Panc1 (cell line): ENCODE data around the gene POLR3GL. TPM values are rescaled to one million over a fixed set of nuclear protein-coding genes. Genes with fewer than 3 reads are reported as not detected.

Source experiments
- ATAC-seq: fragments of 200-7000 bp; cut with Tn5 transposase; 2 replicates; pipeline ENCODE4 v1.9.1; 2020; ENCODE audit warnings: mild to moderate bottlenecking, moderate library complexity
- BruUV-seq: library from RNA; stranded (reverse); fragments of 400-500 nt; replicated peaks from 2 replicates; lab custom pipeline; 2021; lab: Mats Ljungman, UMichigan
- CTCF ChIA-PET: fragments of 300-600 bp; sonication (Branson Sonifier 250); formaldehyde crosslinking; loops from one replicate; lab custom pipeline; 2022; ENCODE audit warnings: antibody characterized with exemption; lab: Charles Lee
- POLR2A ChIA-PET: fragments of 300-600 bp; sonication (Branson Sonifier 250); formaldehyde crosslinking; loops from one replicate; lab custom pipeline; 2022; ENCODE audit warnings: antibody characterized with exemption; lab: Charles Lee
- DNase-seq: peaks from one replicate; pipeline ENCODE4 v3.0.0-alpha.2; 2010; ENCODE audit warnings: low read depth, low spot score
- H3K27ac ChIP-seq: 2 replicates; pipeline ENCODE4 v1.5.1; 2011; ENCODE audit warnings: mild to moderate bottlenecking, low read length, inconsistent platforms
- H3K27me3 ChIP-seq: fragments of 200-500 bp; sonication (Bioruptor generic); 2 replicates; pipeline ENCODE4 v1.6.0; 2014; ENCODE audit warnings: low read length, inconsistent platforms; ENCODE audit not compliant: control insufficient read depth, insufficient read depth
- H3K36me3 ChIP-seq: fragments of 200-500 bp; sonication (Bioruptor generic); 2 replicates; pipeline ENCODE4 v1.5.1; 2014; ENCODE audit warnings: inconsistent platforms, mild to moderate bottlenecking, low read length, moderate library complexity; ENCODE audit not compliant: control insufficient read depth, insufficient read depth
- H3K4me1 ChIP-seq: 2 replicates; pipeline ENCODE4 v1.5.1; 2011; ENCODE audit warnings: inconsistent platforms, mild to moderate bottlenecking, low read length, moderate library complexity; ENCODE audit not compliant: control insufficient read depth, insufficient read depth
- H3K4me3 ChIP-seq, 2 experiments: 2 replicates each; pipeline ENCODE4 v1.5.1; 2011 to 2012; ENCODE audit warnings: low read depth in 2 of 2, low read length in 2 of 2, mild to moderate bottlenecking in 2 of 2, inconsistent platforms in 1 of 2, moderate library complexity in 1 of 2
- H3K9me3 ChIP-seq: fragments of 200-500 bp; sonication (Bioruptor generic); 2 replicates; pipeline ENCODE4 v1.5.1; 2014; ENCODE audit warnings: low read depth, mild to moderate bottlenecking, inconsistent platforms, low read length, moderate library complexity; ENCODE audit not compliant: control insufficient read depth, insufficient read depth
- POLR2AphosphoS5 ChIP-seq: IDR thresholded peaks from 2 replicates; pipeline ENCODE4 v1.6.1; 2012; ENCODE audit warnings: mild to moderate bottlenecking, low read depth, low read length, moderate library complexity
- SIN3A ChIP-seq: IDR thresholded peaks from 2 replicates; pipeline ENCODE4 v1.6.1; 2012; ENCODE audit warnings: low read depth, mild to moderate bottlenecking, low read length, moderate library complexity, borderline replicate concordance; ENCODE audit not compliant: insufficient read depth
- TCF7L2 ChIP-seq: IDR thresholded peaks from 2 replicates; pipeline ENCODE4 v1.6.1; 2011; ENCODE audit warnings: mild to moderate bottlenecking, low read depth, low read length, inconsistent platforms
- in situ Hi-C: cut with HindIII; loops from 2 replicates; pipeline ENCODE4 v1.10.0; 2016; ENCODE audit warnings: low sequenced_read_pairs, low pct_unique_long_range_greater_than_20kb
- intact Hi-C: fragments of 100-400 bp; cut with micrococcal nuclease; formaldehyde crosslinking; loops from one replicate; pipeline ENCODE4 v1.10.0; 2022; ENCODE audit not compliant: unreplicated experiment
- total RNA-seq: library from RNA; stranded (reverse); gene quantifications from one replicate; pipeline ENCODE4 v1.2.1, GENCODE V29; 2021; ENCODE audit not compliant: unreplicated experiment
- TF ChIP-seq, protein P1 (sequence below): fragments of 450-650 bp; IDR thresholded peaks from 2 replicates; pipeline ENCODE4 v1.5.1; 2017; ENCODE audit warnings: mild to moderate bottlenecking
- TF ChIP-seq, protein P2 (sequence below), 2 experiments: IDR thresholded peaks; 2 replicates each; pipeline ENCODE4 v1.6.1; 2011 to 2012; ENCODE audit warnings: low read depth in 2 of 2, control low read depth in 1 of 2, low read length in 1 of 2, mild to moderate bottlenecking in 1 of 2, moderate library complexity in 1 of 2; ENCODE audit not compliant: insufficient read depth in 1 of 2

Gene POLR3GL
- total RNA-seq, 1 experiment from 2014 or later = 14.9 TPM

DNA sequence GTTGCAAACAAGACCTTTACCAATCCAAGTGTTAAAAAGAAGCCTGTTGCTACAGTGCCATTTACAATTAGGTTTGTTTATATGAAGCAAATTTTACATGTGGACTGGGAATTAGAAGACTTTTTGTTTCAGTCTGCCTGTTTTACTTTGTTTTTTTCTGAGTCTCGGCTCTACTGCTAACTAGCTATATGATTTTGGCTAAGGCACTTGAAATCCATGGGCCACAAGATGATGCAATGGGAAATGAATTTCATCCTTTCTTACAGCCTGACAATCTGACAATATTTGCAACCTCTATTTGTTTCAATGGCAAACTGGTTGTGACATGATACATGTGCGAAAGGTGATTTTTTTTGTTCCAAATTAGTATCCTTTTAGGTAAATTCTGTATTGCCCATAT lies 42.2 kb upstream of the POLR3GL start:
- BruUV-seq = no TSS peak

DNA sequence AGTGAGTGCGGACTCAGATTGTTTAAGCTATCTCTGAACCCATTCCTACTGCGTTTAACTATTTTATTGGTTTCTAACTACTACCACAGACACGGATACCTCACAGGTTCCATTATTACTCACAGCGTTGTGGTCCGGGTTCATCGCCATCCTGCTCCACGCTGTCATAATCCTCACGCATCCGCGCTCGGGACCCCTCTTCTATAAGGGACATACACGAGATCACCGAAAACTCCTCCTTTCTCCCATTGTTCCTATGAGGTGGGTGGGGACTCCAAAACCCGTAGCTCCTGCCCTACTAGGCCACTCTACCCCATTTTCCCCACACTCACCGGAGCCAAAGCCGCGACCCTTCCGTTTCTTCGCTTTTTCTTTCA lies 37.8 kb upstream of the POLR3GL start:
- BruUV-seq = TSS peak; percentile 92
- DNase-seq (no peak), ATAC-seq (peak; percentile 42)
- intact Hi-C loops (no loop called here), in situ Hi-C loops (no loop called here)
- Histone ChIP-seq H3K27ac (peak overlapping the region; percentile 100), H3K4me3 (peak overlapping the region; percentile 74 to 99), H3K36me3 (peaks cover 16% of the 10 kb centered on the region), H3K9me3 (no peaks in the 10 kb centered on the region), H3K27me3 (no peaks in the 10 kb centered on the region), H3K4me1 (peaks cover 18% of the 10 kb centered on the region)
- CTCF ChIA-PET = no interaction called here
- TF ChIP-seq, protein P1, sequence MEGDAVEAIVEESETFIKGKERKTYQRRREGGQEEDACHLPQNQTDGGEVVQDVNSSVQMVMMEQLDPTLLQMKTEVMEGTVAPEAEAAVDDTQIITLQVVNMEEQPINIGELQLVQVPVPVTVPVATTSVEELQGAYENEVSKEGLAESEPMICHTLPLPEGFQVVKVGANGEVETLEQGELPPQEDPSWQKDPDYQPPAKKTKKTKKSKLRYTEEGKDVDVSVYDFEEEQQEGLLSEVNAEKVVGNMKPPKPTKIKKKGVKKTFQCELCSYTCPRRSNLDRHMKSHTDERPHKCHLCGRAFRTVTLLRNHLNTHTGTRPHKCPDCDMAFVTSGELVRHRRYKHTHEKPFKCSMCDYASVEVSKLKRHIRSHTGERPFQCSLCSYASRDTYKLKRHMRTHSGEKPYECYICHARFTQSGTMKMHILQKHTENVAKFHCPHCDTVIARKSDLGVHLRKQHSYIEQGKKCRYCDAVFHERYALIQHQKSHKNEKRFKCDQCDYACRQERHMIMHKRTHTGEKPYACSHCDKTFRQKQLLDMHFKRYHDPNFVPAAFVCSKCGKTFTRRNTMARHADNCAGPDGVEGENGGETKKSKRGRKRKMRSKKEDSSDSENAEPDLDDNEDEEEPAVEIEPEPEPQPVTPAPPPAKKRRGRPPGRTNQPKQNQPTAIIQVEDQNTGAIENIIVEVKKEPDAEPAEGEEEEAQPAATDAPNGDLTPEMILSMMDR = no peak
- no peak for TF ChIP-seq TCF7L2
- TF ChIP-seq, protein P2, sequence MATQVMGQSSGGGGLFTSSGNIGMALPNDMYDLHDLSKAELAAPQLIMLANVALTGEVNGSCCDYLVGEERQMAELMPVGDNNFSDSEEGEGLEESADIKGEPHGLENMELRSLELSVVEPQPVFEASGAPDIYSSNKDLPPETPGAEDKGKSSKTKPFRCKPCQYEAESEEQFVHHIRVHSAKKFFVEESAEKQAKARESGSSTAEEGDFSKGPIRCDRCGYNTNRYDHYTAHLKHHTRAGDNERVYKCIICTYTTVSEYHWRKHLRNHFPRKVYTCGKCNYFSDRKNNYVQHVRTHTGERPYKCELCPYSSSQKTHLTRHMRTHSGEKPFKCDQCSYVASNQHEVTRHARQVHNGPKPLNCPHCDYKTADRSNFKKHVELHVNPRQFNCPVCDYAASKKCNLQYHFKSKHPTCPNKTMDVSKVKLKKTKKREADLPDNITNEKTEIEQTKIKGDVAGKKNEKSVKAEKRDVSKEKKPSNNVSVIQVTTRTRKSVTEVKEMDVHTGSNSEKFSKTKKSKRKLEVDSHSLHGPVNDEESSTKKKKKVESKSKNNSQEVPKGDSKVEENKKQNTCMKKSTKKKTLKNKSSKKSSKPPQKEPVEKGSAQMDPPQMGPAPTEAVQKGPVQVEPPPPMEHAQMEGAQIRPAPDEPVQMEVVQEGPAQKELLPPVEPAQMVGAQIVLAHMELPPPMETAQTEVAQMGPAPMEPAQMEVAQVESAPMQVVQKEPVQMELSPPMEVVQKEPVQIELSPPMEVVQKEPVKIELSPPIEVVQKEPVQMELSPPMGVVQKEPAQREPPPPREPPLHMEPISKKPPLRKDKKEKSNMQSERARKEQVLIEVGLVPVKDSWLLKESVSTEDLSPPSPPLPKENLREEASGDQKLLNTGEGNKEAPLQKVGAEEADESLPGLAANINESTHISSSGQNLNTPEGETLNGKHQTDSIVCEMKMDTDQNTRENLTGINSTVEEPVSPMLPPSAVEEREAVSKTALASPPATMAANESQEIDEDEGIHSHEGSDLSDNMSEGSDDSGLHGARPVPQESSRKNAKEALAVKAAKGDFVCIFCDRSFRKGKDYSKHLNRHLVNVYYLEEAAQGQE (IDR thresholded peaks at IDR 0.05; ENCODE audit: insufficient read depth in 1 of 2, low read depth in 2 of 2, low read length in 1 of 2) = no peak
- no peak for TF ChIP-seq POLR2AphosphoS5
- TF ChIP-seq SIN3A = no peak
- POLR2A ChIA-PET = interaction anchor here (0.5 to 2.4 kb wide), 5 partner anchors 8 to 59 kb away, joined by 3 to 12 read pairs (median 8); partner anchors contain the start of genes ANKRD34A, LIX1L, PEX11B and POLR3GL

More for the DNA sequence above, 42.2 kb upstream of the POLR3GL start:
- peaks cover 16% of the 10 kb centered on the region for H3K36me3 ChIP-seq
- ChIA-PET CTCF (no interaction called here), POLR2A (interaction anchor here (1.1 kb wide), 1 partner anchor 42 kb away, joined by 3 read pairs; the partner anchor contains the start of genes ANKRD34A and POLR3GL)
- in situ Hi-C loops (no loop called here), intact Hi-C loops (no loop called here)
- H3K27me3 ChIP-seq = no peaks in the 10 kb centered on the region
- DNase-seq (no peak), ATAC-seq (no peak)
- H3K4me1 ChIP-seq = peaks cover 20% of the 10 kb centered on the region
- TF ChIP-seq TCF7L2 = no peak
- no peaks in the 10 kb centered on the region for H3K9me3 ChIP-seq
- peak overlapping the region; percentile 63 for H3K27ac ChIP-seq
- no peak overlapping the region for H3K4me3 ChIP-seq
